ENCODE results near the gene KIAA0319L.

Gene KIAA0319L

DNA sequence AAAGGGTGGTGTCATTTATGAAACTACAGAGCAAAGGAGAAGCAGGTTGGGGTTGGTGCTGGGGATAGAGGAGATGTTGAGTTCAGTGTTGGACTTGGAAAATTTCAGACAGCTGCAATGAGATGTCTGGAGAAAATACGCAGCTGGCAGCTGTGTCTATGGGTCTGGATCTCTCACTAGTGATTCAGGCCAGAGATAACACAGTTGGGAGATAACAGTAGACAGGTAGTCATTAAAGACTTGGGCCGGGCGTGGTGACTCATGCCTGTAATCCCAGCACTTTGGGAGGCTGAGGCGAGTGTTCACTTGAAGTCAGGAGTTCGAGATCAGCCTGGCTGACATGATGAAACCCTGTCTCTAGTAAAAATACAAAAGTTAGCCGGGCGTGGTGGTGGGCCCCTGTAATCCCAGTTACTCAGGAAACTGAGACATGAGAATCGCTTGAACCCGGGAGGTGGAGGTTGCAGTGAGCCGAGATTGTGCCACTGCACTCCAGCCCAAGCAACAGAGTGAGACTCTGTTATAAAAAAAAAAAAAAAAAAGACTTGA, 13.5 kb upstream of the KIAA0319L start:
- Histone ChIP-seq H3K4me1 (ENCODE audit: insufficient read depth, low read length) (peaks cover 4% of the 10 kb centered on the region), H3K27me3 (ENCODE audit: insufficient read depth, low read length, poor library complexity) (no peaks in the 10 kb centered on the region), H3K79me2 (ENCODE audit: insufficient read depth, low read length) (no peaks in the 10 kb centered on the region), H3K9ac (ENCODE audit: low read depth, low read length) (no peak overlapping the region), H4K20me1 (ENCODE audit: insufficient read depth, low read length) (no peaks in the 10 kb centered on the region), H3K4me2 (ENCODE audit: insufficient read depth, low read length) (no peak overlapping the region), H3K4me3 (ENCODE audit: low read depth in 1 of 2, low read length in 2 of 2) (no peak overlapping the region), H3K9me3 (ENCODE audit: insufficient read depth, low read length, severe bottlenecking) (no peaks in the 10 kb centered on the region), H3K36me3 (ENCODE audit: insufficient read depth, low read length) (peaks cover 12% of the 10 kb centered on the region; the same call in 1 of the 2 replicates), H3K27ac (ENCODE audit: low read length) (no peak overlapping the region), H2AFZ (ENCODE audit: low read depth, low read length) (no peak overlapping the region)
- ATAC-seq (ENCODE audit: insufficient read depth, low read depth) (no peak), DNase-seq (no peak)
- TF ChIP-seq EZH2 (IDR thresholded peaks at IDR 0.05; ENCODE audit: borderline replicate concordance, low read depth, low read length, severe bottlenecking), result no peak
- TF ChIP-seq, protein P1, sequence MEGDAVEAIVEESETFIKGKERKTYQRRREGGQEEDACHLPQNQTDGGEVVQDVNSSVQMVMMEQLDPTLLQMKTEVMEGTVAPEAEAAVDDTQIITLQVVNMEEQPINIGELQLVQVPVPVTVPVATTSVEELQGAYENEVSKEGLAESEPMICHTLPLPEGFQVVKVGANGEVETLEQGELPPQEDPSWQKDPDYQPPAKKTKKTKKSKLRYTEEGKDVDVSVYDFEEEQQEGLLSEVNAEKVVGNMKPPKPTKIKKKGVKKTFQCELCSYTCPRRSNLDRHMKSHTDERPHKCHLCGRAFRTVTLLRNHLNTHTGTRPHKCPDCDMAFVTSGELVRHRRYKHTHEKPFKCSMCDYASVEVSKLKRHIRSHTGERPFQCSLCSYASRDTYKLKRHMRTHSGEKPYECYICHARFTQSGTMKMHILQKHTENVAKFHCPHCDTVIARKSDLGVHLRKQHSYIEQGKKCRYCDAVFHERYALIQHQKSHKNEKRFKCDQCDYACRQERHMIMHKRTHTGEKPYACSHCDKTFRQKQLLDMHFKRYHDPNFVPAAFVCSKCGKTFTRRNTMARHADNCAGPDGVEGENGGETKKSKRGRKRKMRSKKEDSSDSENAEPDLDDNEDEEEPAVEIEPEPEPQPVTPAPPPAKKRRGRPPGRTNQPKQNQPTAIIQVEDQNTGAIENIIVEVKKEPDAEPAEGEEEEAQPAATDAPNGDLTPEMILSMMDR (IDR thresholded peaks at IDR 0.05; ENCODE audit: borderline replicate concordance, extremely low read depth, low read length, poor library complexity, severe bottlenecking), result no peak

DNA sequence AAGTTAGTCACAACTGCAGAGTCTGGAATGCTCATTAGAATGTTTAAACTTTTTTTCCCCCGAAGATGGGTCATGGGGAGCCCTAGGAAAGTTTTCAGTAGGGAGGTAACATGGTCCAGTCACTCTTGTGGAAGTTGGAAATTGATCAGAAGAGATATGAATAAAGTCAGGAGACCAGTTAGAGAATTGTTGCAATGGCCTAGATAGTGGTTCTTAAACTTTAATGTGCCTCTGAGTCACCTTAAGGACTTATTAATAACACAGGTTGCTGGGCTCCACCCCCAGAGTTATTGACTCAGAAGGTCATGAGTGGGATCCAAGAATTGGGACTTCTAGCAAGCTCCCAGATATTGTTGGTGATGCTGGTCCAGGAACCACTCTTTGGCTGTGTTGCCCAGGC, 12.7 kb upstream of the KIAA0319L start:
- TF ChIP-seq, protein P1 (IDR thresholded peaks at IDR 0.05; ENCODE audit: borderline replicate concordance, extremely low read depth, low read length, poor library complexity, severe bottlenecking), result no peak
- no peak for TF ChIP-seq EZH2 (IDR thresholded peaks at IDR 0.05; ENCODE audit: borderline replicate concordance, low read depth, low read length, severe bottlenecking)
- no peaks in the 10 kb centered on the region for H3K27me3 ChIP-seq (ENCODE audit: insufficient read depth, low read length, poor library complexity)
- no peak overlapping the region for H2AFZ ChIP-seq (ENCODE audit: low read depth, low read length)
- no peaks in the 10 kb centered on the region for H3K4me1 ChIP-seq (ENCODE audit: insufficient read depth, low read length)
- H3K36me3 ChIP-seq (ENCODE audit: insufficient read depth, low read length), result peaks cover 15% of the 10 kb centered on the region
- no peak overlapping the region for H3K4me2 ChIP-seq (ENCODE audit: insufficient read depth, low read length)
- ATAC-seq (ENCODE audit: insufficient read depth, low read depth) (no peak), DNase-seq (no peak)
- H3K9ac ChIP-seq (ENCODE audit: low read depth, low read length), result no peak overlapping the region
- H3K79me2 ChIP-seq (ENCODE audit: insufficient read depth, low read length), result no peaks in the 10 kb centered on the region
- H4K20me1 ChIP-seq (ENCODE audit: insufficient read depth, low read length), result peaks cover 2% of the 10 kb centered on the region; the same call in 1 of the 2 replicates
- H3K4me3 ChIP-seq (ENCODE audit: low read depth in 1 of 2, low read length in 2 of 2), result no peak overlapping the region
- no peaks in the 10 kb centered on the region for H3K9me3 ChIP-seq (ENCODE audit: insufficient read depth, low read length, severe bottlenecking)
- H3K27ac ChIP-seq (ENCODE audit: low read length), result no peak overlapping the region

DNA sequence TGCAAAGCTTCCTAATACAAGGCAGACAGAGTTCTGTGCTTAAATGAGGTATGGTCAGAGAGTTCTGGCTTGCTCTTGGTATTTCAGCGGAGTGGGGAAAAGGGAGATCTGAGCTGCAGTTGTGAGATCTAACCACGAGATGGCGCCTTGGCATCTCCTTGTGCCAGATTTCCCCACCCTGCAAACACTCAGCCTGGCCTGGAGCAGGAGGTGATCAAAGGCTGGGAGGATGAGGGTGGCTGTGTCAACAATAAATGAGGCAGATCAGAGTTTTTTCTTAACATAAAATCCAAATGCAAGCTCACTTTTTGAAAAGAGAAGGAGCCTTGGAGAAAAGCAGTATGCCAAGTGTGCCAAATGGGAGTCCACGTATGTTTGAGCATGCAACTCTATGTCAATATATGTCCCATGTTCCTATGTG, 11.8 kb upstream of the KIAA0319L start:
- H3K4me1 ChIP-seq (ENCODE audit: insufficient read depth, low read length), result no peaks in the 10 kb centered on the region
- H3K9ac ChIP-seq (ENCODE audit: low read depth, low read length), result no peak overlapping the region
- peaks cover 22% of the 10 kb centered on the region for H3K36me3 ChIP-seq (ENCODE audit: insufficient read depth, low read length)
- H4K20me1 ChIP-seq (ENCODE audit: insufficient read depth, low read length), result peaks cover 7% of the 10 kb centered on the region
- H3K27me3 ChIP-seq (ENCODE audit: insufficient read depth, low read length, poor library complexity), result no peaks in the 10 kb centered on the region
- no peak overlapping the region for H2AFZ ChIP-seq (ENCODE audit: low read depth, low read length)
- H3K4me3 ChIP-seq (ENCODE audit: low read depth in 1 of 2, low read length in 2 of 2), result no peak overlapping the region
- no peaks in the 10 kb centered on the region for H3K9me3 ChIP-seq (ENCODE audit: insufficient read depth, low read length, severe bottlenecking)
- H3K27ac ChIP-seq (ENCODE audit: low read length), result no peak overlapping the region
- DNase-seq (peak; percentile 80), ATAC-seq (ENCODE audit: insufficient read depth, low read depth) (peak; percentile 82)
- no peak overlapping the region for H3K4me2 ChIP-seq (ENCODE audit: insufficient read depth, low read length)
- H3K79me2 ChIP-seq (ENCODE audit: insufficient read depth, low read length), result no peaks in the 10 kb centered on the region
- TF ChIP-seq, protein P1 (IDR thresholded peaks at IDR 0.05; ENCODE audit: borderline replicate concordance, extremely low read depth, low read length, poor library complexity, severe bottlenecking), result peak; percentile 96
- TF ChIP-seq EZH2 (IDR thresholded peaks at IDR 0.05; ENCODE audit: borderline replicate concordance, low read depth, low read length, severe bottlenecking), result no peak
